Colonic mucosa (tissue), 4 donors: ENCODE measurements around the gene OR2C3. TPM values are rescaled to one million over a fixed set of nuclear protein-coding genes. Genes with fewer than 3 reads are reported as not detected.

Experiments
- DNase-seq: peaks from one replicate; pipeline ENCODE4 v3.0.0-alpha.2; 2020
- H3K27ac ChIP-seq: fragments of 200-600 bp; one replicate; pipeline ENCODE4 v1.8.0; 2021
- H3K27me3 ChIP-seq: fragments of 200-600 bp; one replicate; pipeline ENCODE4 v1.8.0; 2021
- H3K36me3 ChIP-seq: fragments of 200-600 bp; one replicate; pipeline ENCODE4 v1.8.0; 2021
- H3K4me1 ChIP-seq: fragments of 200-600 bp; one replicate; pipeline ENCODE4 v1.8.0; 2021; ENCODE audit warnings: mild to moderate bottlenecking
- H3K4me3 ChIP-seq: fragments of 200-600 bp; one replicate; pipeline ENCODE4 v1.8.0; 2021
- H3K9ac ChIP-seq, 2 donors: one replicate each; pipeline ENCODE4 v1.7.0; 2013; ENCODE audit warnings: control low read depth in 2 of 2, low read depth in 2 of 2, low read length in 2 of 2
- H3K9me3 ChIP-seq: fragments of 200-600 bp; one replicate; pipeline ENCODE4 v1.8.0; 2021
- intact Hi-C: fragments of 100-400 bp; cut with DNase I; formaldehyde crosslinking; loops from one replicate; pipeline ENCODE4 v1.14.1; 2022
- total RNA-seq, 2 donors: library from RNA; stranded (reverse); fragmentation: NEBNext Ultra II Directional in 1 of 2; extraction: Animal tissue kit (Norgen Biotek cat#: 25700) in 1 of 2; gene quantifications; one replicate each; pipeline ENCODE4 v1.2.1, GENCODE V29; 2021
- TF ChIP-seq, protein P1 (sequence below): fragments of 200-600 bp; IDR thresholded peaks from one replicate; pipeline ENCODE4 v1.8.0; 2022; ENCODE audit warnings: antibody characterized with exemption, mild to moderate bottlenecking
- donor health status: healthy.
- donor health status: DM: no; HTN: no; CAD: no.
- donor health status: DM: no; HTN: no; CAD: no.

The OR2C3 gene
- total RNA-seq, 2 donors from 2014 or later, result not detected

- Histone ChIP-seq H3K4me3 (no peak overlapping the region), H3K9ac (no peak overlapping the region), H3K9me3 (no peaks in the 10 kb centered on the region), H3K4me1 (no peaks in the 10 kb centered on the region), H3K36me3 (no peaks in the 10 kb centered on the region), H3K27ac (no peak overlapping the region), H3K27me3 (no peaks in the 10 kb centered on the region)
- intact Hi-C loops, result no loop called here
- no peak for DNase-seq
- TF ChIP-seq, protein P1, sequence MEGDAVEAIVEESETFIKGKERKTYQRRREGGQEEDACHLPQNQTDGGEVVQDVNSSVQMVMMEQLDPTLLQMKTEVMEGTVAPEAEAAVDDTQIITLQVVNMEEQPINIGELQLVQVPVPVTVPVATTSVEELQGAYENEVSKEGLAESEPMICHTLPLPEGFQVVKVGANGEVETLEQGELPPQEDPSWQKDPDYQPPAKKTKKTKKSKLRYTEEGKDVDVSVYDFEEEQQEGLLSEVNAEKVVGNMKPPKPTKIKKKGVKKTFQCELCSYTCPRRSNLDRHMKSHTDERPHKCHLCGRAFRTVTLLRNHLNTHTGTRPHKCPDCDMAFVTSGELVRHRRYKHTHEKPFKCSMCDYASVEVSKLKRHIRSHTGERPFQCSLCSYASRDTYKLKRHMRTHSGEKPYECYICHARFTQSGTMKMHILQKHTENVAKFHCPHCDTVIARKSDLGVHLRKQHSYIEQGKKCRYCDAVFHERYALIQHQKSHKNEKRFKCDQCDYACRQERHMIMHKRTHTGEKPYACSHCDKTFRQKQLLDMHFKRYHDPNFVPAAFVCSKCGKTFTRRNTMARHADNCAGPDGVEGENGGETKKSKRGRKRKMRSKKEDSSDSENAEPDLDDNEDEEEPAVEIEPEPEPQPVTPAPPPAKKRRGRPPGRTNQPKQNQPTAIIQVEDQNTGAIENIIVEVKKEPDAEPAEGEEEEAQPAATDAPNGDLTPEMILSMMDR, result no peak
Measured at GRCh38 chr1:247562198-247562597, 26.0 kb upstream of the OR2C3 start.

DNA sequence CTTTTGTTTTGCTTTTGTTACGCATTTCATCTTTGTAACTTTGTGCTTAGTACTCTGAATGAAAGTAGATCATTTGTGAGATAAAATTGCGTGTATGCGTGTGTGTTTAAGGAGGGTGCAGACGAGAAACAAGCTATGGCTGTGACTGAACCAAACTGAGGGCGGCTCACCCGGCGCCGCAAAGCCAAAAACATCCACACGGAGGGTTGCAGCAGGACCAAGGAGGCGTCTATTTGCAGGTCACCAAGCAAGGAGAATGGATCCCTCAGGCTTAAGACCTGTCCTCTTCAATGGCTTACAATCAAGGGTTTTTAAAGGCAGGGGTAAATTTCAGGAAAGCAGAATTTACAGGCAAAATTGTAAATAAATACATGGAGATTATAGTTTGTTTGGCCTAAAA is 25.5 kb upstream of the OR2C3 start:
- Histone ChIP-seq H3K4me3 (no peak overlapping the region), H3K4me1 (no peaks in the 10 kb centered on the region), H3K27me3 (no peaks in the 10 kb centered on the region), H3K36me3 (no peaks in the 10 kb centered on the region), H3K9me3 (no peaks in the 10 kb centered on the region), H3K9ac (no peak overlapping the region), H3K27ac (no peak overlapping the region)
- TF ChIP-seq, protein P1, result no peak
- intact Hi-C loops, result no loop called here
- DNase-seq, result no peak

DNA sequence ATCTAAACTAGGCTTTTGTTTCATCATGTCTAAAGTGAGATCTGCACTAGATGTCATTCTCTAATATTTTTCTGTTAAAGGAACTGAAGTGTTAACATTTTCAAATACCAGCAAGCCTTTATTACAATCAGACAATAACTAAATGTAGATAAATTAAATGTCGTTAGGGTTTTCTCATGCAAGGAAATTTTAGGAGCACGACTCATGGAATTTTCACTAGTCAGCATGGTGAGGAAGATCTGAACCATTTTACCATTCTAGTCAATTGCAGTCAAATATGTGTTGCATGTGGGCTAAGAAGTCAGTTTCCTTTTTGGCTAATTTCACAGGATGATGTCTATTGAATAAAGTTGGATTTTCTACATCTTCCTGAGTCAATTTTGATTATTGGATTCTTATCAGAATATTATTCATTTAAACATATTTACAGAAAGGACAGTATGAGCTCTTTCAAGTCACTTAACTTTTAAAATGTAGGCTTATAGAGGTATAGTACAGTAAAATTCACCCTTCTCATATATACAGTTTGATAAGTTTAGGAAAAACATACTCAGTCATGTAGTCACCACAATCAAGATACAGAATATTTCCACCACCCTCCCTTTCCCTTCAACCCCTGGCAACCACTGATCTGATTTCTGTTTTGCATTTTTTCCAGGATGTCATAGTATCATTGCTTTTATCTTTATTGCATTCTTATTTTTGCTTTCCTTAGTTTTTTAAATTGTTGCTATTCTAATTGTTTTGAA is 21.9 kb upstream of the OR2C3 start:
- Histone ChIP-seq H3K4me3 (no peak overlapping the region), H3K36me3 (no peaks in the 10 kb centered on the region), H3K9ac (no peak overlapping the region), H3K27me3 (no peaks in the 10 kb centered on the region), H3K9me3 (no peaks in the 10 kb centered on the region), H3K27ac (no peak overlapping the region), H3K4me1 (no peaks in the 10 kb centered on the region)
- no peak for DNase-seq
- intact Hi-C loops, result no loop called here
- TF ChIP-seq, protein P1, result no peak

- no peaks in the 10 kb centered on the region for H3K36me3 ChIP-seq
- intact Hi-C loops, result no loop called here
- H3K9me3 ChIP-seq, result no peaks in the 10 kb centered on the region
- TF ChIP-seq, protein P1, result no peak
- no peaks in the 10 kb centered on the region for H3K27me3 ChIP-seq
- no peak overlapping the region for H3K27ac ChIP-seq
- DNase-seq, result no peak
- no peaks in the 10 kb centered on the region for H3K4me1 ChIP-seq
- H3K4me3 ChIP-seq, result no peak overlapping the region
- no peak overlapping the region for H3K9ac ChIP-seq
Measured at GRCh38 chr1:247552231-247552630, 16.0 kb upstream of the OR2C3 start.

GRCh38 chr1:247551721-247552120 is 15.5 kb upstream of the OR2C3 start:
- Histone ChIP-seq H3K36me3 (no peaks in the 10 kb centered on the region), H3K27ac (no peak overlapping the region), H3K4me3 (no peak overlapping the region), H3K9me3 (no peaks in the 10 kb centered on the region), H3K27me3 (no peaks in the 10 kb centered on the region), H3K4me1 (no peaks in the 10 kb centered on the region), H3K9ac (no peak overlapping the region)
- no peak for DNase-seq
- intact Hi-C loops, result no loop called here
- TF ChIP-seq, protein P1, result no peak
